Articular chondrocyte of knee joint (primary cell): ENCODE data around the gene DYNC2LI1. TPM values are rescaled to one million over a fixed set of nuclear protein-coding genes. Genes with fewer than 3 reads are reported as not detected.

Experiments used
- small RNA-seq: library from RNA; depleted of rRNA; stranded (forward); fragments of <200 nt; gene quantifications from one replicate; pipeline ENCODE3, GENCODE V24; 2012
- total RNA-seq: library from RNA; depleted of rRNA; stranded (reverse); fragments of >200 nt; gene quantifications from 2 replicates; pipeline ENCODE4 v1.2.3, GENCODE V29; 2012

DYNC2LI1 gene
- 32.7 and 40.0 TPM in 2 replicates for total RNA-seq

DNA sequence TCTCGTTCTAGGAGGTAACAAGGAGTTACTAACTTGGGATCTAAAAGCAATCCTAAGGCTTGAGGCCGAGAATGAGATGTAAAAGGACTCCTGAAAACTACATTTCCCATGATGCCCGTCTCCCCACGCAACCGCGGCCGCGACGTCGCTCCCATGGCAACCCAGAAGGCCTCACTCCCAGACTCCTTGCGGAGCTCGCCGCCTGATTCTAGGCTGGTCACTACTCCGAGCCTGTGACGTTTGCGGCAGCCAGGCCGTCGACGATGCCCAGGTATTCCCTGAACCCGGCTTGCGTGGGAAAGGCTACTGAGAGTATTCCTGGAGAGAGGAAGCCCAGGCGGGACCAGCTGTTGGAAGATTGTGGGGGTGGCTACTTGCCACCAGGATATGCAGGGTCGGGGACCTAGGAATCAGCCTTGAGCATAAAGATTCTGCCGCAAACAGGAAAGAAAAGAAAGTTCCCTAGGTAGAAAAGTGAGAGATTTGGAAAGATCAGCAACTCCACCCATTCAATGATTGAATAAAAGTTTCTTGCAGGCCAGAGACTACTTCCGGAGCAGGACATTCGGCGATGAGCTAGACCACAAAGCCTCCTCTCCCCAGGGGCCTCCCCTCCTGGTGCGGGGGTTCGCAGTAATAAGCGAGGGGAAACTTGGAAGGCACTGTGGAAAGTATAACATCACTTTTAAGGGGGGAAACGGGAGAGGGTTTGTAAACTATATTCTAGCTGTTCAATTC, at the start of gene DYNC2LI1:
DYNC2LI1 (plus strand) TSS at position 164 of the 738 bp plus-strand sequence; CDS start at position 264, 100 bp downstream.

DNA sequence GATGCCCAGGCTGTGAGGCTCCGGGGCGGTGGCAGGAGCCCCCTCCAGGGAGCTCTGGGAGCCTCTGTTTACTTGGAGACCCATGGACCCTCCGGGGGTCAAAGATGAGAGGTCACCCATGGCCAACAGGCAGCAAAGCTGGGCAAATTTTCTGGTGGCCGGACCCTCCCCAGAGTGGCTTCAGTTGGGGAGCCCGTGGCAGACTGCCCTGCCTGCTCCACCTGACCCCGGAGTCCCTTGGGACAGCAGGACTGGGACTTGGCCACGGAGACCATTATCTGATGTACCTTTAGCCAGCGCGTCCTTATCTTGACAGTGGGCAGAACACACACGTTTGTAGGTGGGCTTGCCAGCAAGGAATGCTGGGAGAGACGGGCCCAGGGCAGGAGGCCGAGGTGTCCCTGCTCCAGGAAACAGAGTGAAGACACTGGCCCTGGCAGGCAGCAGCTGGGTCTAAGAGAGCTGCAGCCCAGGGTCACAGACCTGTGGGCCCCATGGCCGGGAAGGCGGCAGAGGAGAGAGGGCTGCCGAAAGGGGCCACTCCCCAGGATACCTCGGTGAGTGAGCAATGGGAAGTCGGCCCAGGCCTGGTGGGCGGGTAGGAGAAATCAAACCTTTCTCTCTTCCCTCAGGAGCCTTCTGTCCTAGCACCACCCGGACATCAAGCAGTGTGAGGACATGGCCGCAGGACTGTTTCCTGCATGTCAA, 64.9 kb downstream of the DYNC2LI1 start, which contains the start of the genes ABCG5 and ABCG8:
ABCG5 (minus strand) TSS at position 280 of the 708 bp plus-strand sequence; CDS start at position 120, 160 bp downstream.
ABCG8 (plus strand) TSS at position 412 of the 708 bp plus-strand sequence; CDS start at position 495, 83 bp downstream.

Small RNAs within 50 kb of the gene (small RNA-seq; reads per million reads assigned to genes)
- not detected for gene RN7SKP66

Other genes with a start within 250 kb of the DYNC2LI1 start
- 39.1 and 49.1 TPM in 2 replicates for gene THADA, start 178.0 kb upstream of the DYNC2LI1 start, total RNA-seq
- 27.0 and 33.1 TPM in 2 replicates for gene PLEKHH2, start 136.8 kb upstream of the DYNC2LI1 start, total RNA-seq
- 0.76 and 1.8 TPM in 2 replicates for gene C1GALT1C1L, start 97.6 kb upstream of the DYNC2LI1 start, total RNA-seq
- gene ABCG5, start 64.8 kb downstream of the DYNC2LI1 start, total RNA-seq, result not detected in 2 replicates
- not detected in 2 replicates for gene ABCG8, start 64.9 kb downstream of the DYNC2LI1 start, total RNA-seq
- 65.9 and 67.2 TPM in 2 replicates for gene LRPPRC, start 221.9 kb downstream of the DYNC2LI1 start, total RNA-seq